Measurements from ENCODE around the gene FFAR3. TPM values are rescaled to one million over a fixed set of nuclear protein-coding genes. Genes with fewer than 3 reads are reported as not detected.

Gene FFAR3
- total and polyA plus RNA-seq, 9 of the 15 experiments (the other 6 are each of a cell fraction or from before 2014, with no cell fraction given): not detected

- TF ChIP-seq ZFP36 (IDR thresholded peaks at IDR 0.05; ENCODE audit: low read depth, low read length, partially characterized antibody) (no peak), DIDO1 (tag; IDR thresholded peaks at IDR 0.05; ENCODE audit: low read depth) (no peak), ZNF253 (CRISPR knock-in tag; conservative IDR thresholded peaks at IDR 0.05) (no peak), MTA2 (IDR thresholded peaks at IDR 0.05; ENCODE audit: low read depth) (no peak), NRF1 (conservative IDR thresholded peaks at IDR 0.05 in 1 of 2, IDR thresholded peaks at IDR 0.05 in 1 of 2) (peak in 1 of 2 experiments; percentile 47; a peak in 2 of 4 replicates), PHB2 (IDR thresholded peaks at IDR 0.05; ENCODE audit: low read depth) (no peak), KLF13 (tag; IDR thresholded peaks at IDR 0.05; ENCODE audit: borderline replicate concordance, low read depth) (peak; percentile 62; the same call in 1 of the 2 replicates), MLX (CRISPR knock-in tag; conservative IDR thresholded peaks at IDR 0.05) (no peak), MIER1 (IDR thresholded peaks at IDR 0.05; ENCODE audit: low read depth) (no peak; the same call in 1 of the 2 replicates), XRCC3 (IDR thresholded peaks at IDR 0.05) (no peak), TEAD1 (CRISPR knock-in tag; IDR thresholded peaks at IDR 0.05) (0 out of 4 replicates have a peak, but pooled peaks of 1 of the 2 experiments have one; percentile 15), BACH1 (tag; IDR thresholded peaks at IDR 0.05) (0 out of 2 replicates have a peak, but pooled peaks have one; percentile 64), TAF1 (IDR thresholded peaks at IDR 0.05; ENCODE audit: control insufficient read depth, extremely low read depth, insufficient read depth, low read length, severe bottlenecking) (peak; percentile 38), CTCF (IDR thresholded peaks at IDR 0.05 in 2 of 3, conservative IDR thresholded peaks at IDR 0.05 in 1 of 3; ENCODE audit: insufficient read depth in 2 of 3, low read depth in 1 of 3, low read length in 3 of 3) (no peak), DDX20 (tag; IDR thresholded peaks at IDR 0.05; ENCODE audit: low read depth) (0 out of 2 replicates have a peak, but pooled peaks have one; percentile 26), NUFIP1 (IDR thresholded peaks at IDR 0.05; ENCODE audit: partially characterized antibody) (peak; percentile 78), SRSF1 (IDR thresholded peaks at IDR 0.05; ENCODE audit: low read depth, low read length) (no peak), EP300 (IDR thresholded peaks at IDR 0.05; ENCODE audit: low read length) (peak; percentile 51; the same call in 1 of the 2 replicates), CEBPB (tag; IDR thresholded peaks at IDR 0.05) (no peak), POLR2A (conservative IDR thresholded peaks at IDR 0.05) (peak; percentile 72), HMG20B (CRISPR knock-in tag; IDR thresholded peaks at IDR 0.05) (no peak), FOXK2 (conservative IDR thresholded peaks at IDR 0.05 in 1 of 2, IDR thresholded peaks at IDR 0.05 in 1 of 2; ENCODE audit: low read depth in 2 of 2) (no peak), PPARD (CRISPR knock-in tag; IDR thresholded peaks at IDR 0.05) (no peak)
- TF ChIP-seq, protein P1, sequence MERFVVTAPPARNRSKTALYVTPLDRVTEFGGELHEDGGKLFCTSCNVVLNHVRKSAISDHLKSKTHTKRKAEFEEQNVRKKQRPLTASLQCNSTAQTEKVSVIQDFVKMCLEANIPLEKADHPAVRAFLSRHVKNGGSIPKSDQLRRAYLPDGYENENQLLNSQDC (CRISPR knock-in tag; IDR thresholded peaks at IDR 0.05): no peak
- TF ChIP-seq, protein P2, sequence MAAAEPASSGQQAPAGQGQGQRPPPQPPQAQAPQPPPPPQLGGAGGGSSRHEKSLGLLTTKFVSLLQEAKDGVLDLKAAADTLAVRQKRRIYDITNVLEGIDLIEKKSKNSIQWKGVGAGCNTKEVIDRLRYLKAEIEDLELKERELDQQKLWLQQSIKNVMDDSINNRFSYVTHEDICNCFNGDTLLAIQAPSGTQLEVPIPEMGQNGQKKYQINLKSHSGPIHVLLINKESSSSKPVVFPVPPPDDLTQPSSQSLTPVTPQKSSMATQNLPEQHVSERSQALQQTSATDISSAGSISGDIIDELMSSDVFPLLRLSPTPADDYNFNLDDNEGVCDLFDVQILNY (CRISPR knock-in tag; IDR thresholded peaks at IDR 0.05): no peak
Observed at GRCh38 chr19:35309481-35310279, 48.6 kb upstream of the FFAR3 start (continued).
